ENCODE data around the gene TOX3. TPM values are rescaled to one million over a fixed set of nuclear protein-coding genes. Genes with fewer than 3 reads are reported as not detected.

The TOX3 gene
- total RNA-seq: 5.5 and 10.5 TPM in 2 replicates

DNA sequence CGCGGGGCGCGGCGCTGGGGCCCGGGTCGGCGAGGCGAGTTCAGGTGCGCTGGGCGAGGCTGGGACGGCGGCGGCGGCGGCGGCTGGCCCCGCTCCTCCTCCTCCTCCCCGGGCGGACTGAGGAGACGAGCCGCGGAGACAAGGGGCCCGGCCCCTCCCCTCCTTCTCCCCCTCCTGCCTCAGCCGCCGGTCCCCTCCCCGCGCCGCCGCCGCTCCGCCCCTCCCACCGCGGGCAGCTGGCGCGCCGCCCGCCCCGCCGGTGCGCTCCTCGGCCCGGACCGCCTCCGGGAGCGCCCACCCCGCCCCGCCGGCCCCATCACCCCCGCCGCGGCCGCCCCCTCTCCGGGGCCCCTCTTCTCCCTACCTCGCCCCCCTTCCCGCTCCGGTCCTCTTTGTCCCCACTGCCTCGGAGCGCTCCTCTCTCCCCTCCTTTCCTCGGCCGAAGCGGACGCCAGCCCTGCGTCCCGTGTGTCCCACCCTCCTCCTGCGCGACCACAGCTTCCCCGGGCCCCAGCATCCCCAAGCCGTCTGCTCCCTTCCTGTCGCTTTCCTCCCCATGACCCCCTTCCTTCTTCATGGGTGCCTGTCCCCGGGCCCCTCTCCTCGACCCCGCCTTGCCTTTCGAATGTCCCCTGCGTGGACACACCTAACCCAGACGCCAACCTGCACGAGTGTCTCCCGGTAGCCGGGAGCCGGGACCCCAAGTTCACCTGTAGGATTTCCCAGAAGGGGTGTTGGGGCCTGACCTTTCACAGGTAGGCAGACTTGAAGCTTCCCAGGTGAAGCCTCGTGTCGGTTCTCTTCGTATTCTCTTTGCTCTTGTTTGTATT lies at the start of gene TOX3:
TOX3 (minus strand) TSS at position 140 of the 830 bp plus-strand sequence. CDS start 420 bp downstream, outside the sequence.
- peak within 1 kb of the TSS; percentile 80 for H3K4me3 ChIP-seq (ENCODE audit: low read depth, low read length)
- TF ChIP-seq, protein P1, sequence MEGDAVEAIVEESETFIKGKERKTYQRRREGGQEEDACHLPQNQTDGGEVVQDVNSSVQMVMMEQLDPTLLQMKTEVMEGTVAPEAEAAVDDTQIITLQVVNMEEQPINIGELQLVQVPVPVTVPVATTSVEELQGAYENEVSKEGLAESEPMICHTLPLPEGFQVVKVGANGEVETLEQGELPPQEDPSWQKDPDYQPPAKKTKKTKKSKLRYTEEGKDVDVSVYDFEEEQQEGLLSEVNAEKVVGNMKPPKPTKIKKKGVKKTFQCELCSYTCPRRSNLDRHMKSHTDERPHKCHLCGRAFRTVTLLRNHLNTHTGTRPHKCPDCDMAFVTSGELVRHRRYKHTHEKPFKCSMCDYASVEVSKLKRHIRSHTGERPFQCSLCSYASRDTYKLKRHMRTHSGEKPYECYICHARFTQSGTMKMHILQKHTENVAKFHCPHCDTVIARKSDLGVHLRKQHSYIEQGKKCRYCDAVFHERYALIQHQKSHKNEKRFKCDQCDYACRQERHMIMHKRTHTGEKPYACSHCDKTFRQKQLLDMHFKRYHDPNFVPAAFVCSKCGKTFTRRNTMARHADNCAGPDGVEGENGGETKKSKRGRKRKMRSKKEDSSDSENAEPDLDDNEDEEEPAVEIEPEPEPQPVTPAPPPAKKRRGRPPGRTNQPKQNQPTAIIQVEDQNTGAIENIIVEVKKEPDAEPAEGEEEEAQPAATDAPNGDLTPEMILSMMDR (conservative IDR thresholded peaks at IDR 0.05; ENCODE audit: low read depth, low read length): no peak
- no peak for DNase-seq (ENCODE audit: low read depth)

DNA sequence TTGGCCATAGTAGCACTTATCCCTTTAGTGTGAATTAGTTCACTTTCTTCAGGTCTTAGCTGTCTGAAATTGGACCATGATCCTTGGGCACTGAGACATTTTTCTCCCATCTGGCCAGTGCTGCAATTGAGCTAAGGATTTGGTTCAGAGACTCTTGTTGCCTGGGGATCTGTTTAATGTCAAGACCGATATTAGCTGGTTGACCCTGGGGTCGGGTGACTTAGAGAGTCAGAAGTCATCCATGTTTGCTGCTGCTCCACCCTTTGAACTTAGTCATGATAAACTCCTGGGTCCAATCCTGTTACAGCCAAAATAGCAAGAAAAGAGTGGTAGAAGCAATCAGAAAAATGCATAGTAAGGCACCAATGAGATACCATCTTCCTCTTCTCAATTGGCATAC lies 45.8 kb upstream of the TOX3 start:
- no peak overlapping the region for H3K4me3 ChIP-seq (ENCODE audit: low read depth, low read length)
- DNase-seq (ENCODE audit: low read depth): no peak
- TF ChIP-seq, protein P1 (conservative IDR thresholded peaks at IDR 0.05; ENCODE audit: low read depth, low read length): no peak

DNA sequence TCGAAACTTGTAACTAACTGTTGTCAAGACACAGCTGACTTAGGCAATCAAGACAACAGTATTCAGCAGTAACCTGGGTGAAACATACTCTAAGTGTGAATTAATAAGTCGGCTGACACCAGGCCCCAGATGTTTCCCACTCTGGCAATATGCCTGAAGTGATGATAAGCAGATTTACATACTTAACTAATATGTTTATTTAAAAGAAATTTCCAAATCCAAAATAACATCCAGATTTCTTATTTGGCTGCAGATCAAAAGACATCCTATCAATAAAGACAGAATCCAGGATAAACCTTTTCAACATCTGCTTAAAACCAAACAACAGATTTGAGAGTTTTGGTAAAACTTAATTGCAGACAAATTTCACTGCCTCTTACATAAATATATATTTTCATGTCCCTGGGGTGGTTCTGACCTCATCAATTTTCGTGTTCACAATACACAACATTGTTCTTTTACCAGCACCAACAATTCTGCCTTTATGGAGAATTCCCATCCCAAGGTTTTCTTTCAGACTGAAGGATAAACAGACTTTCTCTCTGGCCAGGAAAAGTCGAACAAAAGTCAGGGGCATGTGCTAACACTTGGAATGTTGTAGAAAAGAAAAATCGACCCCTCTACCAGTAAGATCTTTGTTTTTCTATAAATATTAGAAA lies 45.1 kb upstream of the TOX3 start:
- no peak for DNase-seq (ENCODE audit: low read depth)
- H3K4me3 ChIP-seq (ENCODE audit: low read depth, low read length): no peak overlapping the region
- TF ChIP-seq, protein P1 (conservative IDR thresholded peaks at IDR 0.05; ENCODE audit: low read depth, low read length): no peak

DNA sequence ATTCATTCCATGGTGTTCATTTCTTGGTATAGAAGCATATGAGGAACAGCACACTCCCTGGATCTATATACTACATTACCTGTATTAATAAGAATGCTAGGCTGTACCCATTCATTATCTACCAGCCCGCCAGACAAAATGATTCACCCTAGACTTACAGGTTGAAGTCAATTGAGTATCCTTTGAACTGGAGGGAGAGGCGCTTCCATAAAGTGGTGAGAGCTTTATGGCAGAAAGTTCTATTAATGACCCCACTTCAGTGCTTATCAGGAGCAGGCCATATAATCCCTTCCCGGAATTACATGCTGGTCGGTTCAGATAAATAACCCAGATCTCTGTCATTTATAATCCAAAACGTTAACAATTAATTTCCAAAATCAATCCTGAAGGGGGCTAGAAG lies 44.5 kb upstream of the TOX3 start:
- DNase-seq (ENCODE audit: low read depth): no peak
- TF ChIP-seq, protein P1 (conservative IDR thresholded peaks at IDR 0.05; ENCODE audit: low read depth, low read length): no peak
- no peak overlapping the region for H3K4me3 ChIP-seq (ENCODE audit: low read depth, low read length)

DNA sequence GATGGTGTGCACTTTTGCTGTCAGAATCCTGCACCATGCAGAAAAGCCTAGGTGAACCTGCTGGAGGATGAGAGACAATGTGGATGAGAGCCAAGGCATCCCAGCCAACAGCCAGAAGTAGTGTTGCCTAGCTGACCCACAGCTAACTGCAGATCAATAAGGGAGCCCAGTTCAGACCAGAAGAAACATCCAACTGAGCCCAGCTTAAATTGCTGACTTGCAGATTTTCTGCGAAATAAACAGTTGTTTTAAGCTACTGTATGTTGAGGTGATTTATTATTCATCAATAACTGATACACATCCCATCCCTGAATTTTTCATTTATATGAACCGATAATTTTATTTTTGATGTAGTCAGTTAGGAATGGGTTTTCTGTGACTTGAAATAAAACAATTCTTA lies 39.2 kb upstream of the TOX3 start:
- no peak overlapping the region for H3K4me3 ChIP-seq (ENCODE audit: low read depth, low read length)
- TF ChIP-seq, protein P1 (conservative IDR thresholded peaks at IDR 0.05; ENCODE audit: low read depth, low read length): no peak
- no peak for DNase-seq (ENCODE audit: low read depth)

DNA sequence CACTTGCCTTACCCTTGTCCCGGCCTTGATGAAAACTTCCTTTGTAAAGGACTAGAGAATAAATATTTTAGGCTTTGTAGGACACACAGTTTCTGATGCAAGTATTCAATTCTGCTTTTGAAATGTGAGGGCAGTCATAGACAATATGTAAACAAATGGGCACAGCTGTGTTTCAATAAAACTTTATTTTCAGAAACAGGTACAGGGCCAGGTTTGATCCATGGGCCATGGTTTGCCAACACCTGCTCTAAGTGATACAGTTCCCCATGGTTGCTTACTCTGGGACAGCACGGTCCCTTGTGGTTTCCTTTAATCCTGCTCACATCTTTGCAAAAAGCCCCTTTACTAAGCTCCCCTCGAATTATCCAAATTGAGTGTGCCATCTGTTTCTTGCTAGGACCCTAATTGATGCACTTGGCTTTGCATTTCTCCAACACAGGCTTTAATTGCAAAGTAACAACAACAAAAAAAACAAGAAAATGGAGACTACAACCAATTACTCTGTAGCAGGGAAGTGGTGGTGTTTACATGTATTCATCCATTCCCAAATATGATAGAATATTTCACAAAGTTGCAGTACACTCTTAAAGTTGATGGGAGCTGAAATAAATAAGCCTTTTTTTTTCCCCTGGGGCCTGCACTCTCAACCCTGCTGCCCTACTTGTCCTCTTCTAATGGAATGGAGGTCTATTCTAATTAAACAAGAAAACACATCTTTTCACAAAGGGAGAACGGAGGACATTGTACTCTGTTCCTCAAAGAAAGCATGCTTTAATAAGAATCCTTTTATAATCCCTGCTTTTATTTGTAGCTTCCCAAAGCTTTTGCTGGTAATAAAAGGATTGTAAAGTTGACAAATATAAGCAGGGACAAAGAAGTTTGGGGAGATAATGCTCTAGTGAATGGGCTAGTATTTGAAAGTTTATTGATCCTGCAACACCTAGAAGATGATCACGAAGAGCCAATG lies 37.7 kb upstream of the TOX3 start:
- no peak overlapping the region for H3K4me3 ChIP-seq (ENCODE audit: low read depth, low read length)
- DNase-seq (ENCODE audit: low read depth): no peak
- TF ChIP-seq, protein P1 (conservative IDR thresholded peaks at IDR 0.05; ENCODE audit: low read depth, low read length): no peak

Measured in epithelial cell of proximal tubule (primary cell).